Measurements from ENCODE around the gene TESK2. TPM values are rescaled to one million over a fixed set of nuclear protein-coding genes. Genes with fewer than 3 reads are reported as not detected.

The TESK2 gene
- total RNA-seq, 4 donors from 2014 or later: 16.5 to 30.5 (median 23.2) TPM

- Histone ChIP-seq H3K4me1 (peaks cover 0 to 4% (median 0%) of the 10 kb centered on the region in 4 donors), H3K36me3 (peaks cover 0 to 5% (median 0%) of the 10 kb centered on the region in 3 donors), H3K4me3 (no peak overlapping the region), H3K27ac (no peak overlapping the region), H3K27me3 (no peaks in the 10 kb centered on the region), H3K9me3 (no peaks in the 10 kb centered on the region)
- TF ChIP-seq POLR2A (IDR thresholded peaks at IDR 0.05): no peak
- TF ChIP-seq CTCF (IDR thresholded peaks at IDR 0.05): no peak
- no peak for DNase-seq
Measured at GRCh38 chr1:45353685-45354084, 137.3 kb downstream of the TESK2 start.

- Histone ChIP-seq H3K36me3 (peaks cover 0 to 5% (median 0%) of the 10 kb centered on the region in 3 donors), H3K4me3 (no peak overlapping the region), H3K9me3 (no peaks in the 10 kb centered on the region), H3K4me1 (peaks cover 0 to 15% (median 0%) of the 10 kb centered on the region in 4 donors), H3K27ac (no peak overlapping the region), H3K27me3 (no peaks in the 10 kb centered on the region)
- TF ChIP-seq CTCF (IDR thresholded peaks at IDR 0.05): no peak
- TF ChIP-seq POLR2A (IDR thresholded peaks at IDR 0.05): no peak
- DNase-seq: no peak
Measured at GRCh38 chr1:45351508-45351907, 139.5 kb downstream of the TESK2 start.

- no peaks in the 10 kb centered on the region for H3K27me3 ChIP-seq
- H3K9me3 ChIP-seq: no peaks in the 10 kb centered on the region
- DNase-seq: no peak
- H3K4me3 ChIP-seq: no peak overlapping the region
- peaks cover 0 to 24% (median 0%) of the 10 kb centered on the region in 3 donors for H3K36me3 ChIP-seq
- peaks cover 0 to 15% (median 0%) of the 10 kb centered on the region in 4 donors for H3K4me1 ChIP-seq
- peak overlapping the region in 2 of 4 donors; percentile 3 to 9 for H3K27ac ChIP-seq
- TF ChIP-seq POLR2A (IDR thresholded peaks at IDR 0.05) (no peak), CTCF (IDR thresholded peaks at IDR 0.05) (no peak)
Measured at GRCh38 chr1:45348966-45349677, 141.8 kb downstream of the TESK2 start.

GRCh38 chr1:45348609-45348965 is 142.4 kb downstream of the TESK2 start:
- Histone ChIP-seq H3K4me1 (peaks cover 0 to 15% (median 0%) of the 10 kb centered on the region in 4 donors), H3K36me3 (peaks cover 0 to 26% (median 0%) of the 10 kb centered on the region in 3 donors), H3K4me3 (no peak overlapping the region), H3K9me3 (no peaks in the 10 kb centered on the region), H3K27me3 (no peaks in the 10 kb centered on the region), H3K27ac (peak overlapping the region in 1 of 4 donors; percentile 3)
- DNase-seq: no peak
- TF ChIP-seq CTCF (IDR thresholded peaks at IDR 0.05): no peak

GRCh38 chr1:45348020-45348419 is 142.9 kb downstream of the TESK2 start:
- Histone ChIP-seq H3K9me3 (no peaks in the 10 kb centered on the region), H3K27me3 (no peaks in the 10 kb centered on the region), H3K27ac (peak overlapping the region in 1 of 4 donors; percentile 3), H3K4me3 (no peak overlapping the region), H3K4me1 (peaks cover 0 to 15% (median 0%) of the 10 kb centered on the region in 4 donors), H3K36me3 (peaks cover 0 to 32% (median 0%) of the 10 kb centered on the region in 3 donors)
- TF ChIP-seq CTCF (IDR thresholded peaks at IDR 0.05) (no peak), POLR2A (IDR thresholded peaks at IDR 0.05) (no peak)
- no peak for DNase-seq

Data from Peyer's patch (tissue), 4 donors.